MCF 10A (cell line): ENCODE measurements around the gene GPR39. TPM values are rescaled to one million over a fixed set of nuclear protein-coding genes. Genes with fewer than 3 reads are reported as not detected.

ENCODE experiments used
- BruUV-seq: library from RNA; stranded (reverse); fragments of 400-500 nt; replicated peaks from 2 replicates; lab custom pipeline; 2021; lab: Mats Ljungman, UMichigan
- CTCF ChIA-PET: fragments of 300-600 bp; sonication (Branson Sonifier 250); formaldehyde crosslinking; extraction: SDS; loops from one replicate; lab custom pipeline; 2021; ENCODE audit warnings: antibody characterized with exemption, inconsistent platforms; lab: Yijun Ruan, JAX
- POLR2A ChIA-PET: fragments of 300-600, 350-650 bp; sonication (Branson Sonifier 250); formaldehyde crosslinking; extraction: SDS; loops from one replicate; lab custom pipeline; 2020; ENCODE audit warnings: antibody characterized with exemption, inconsistent platforms; lab: Yijun Ruan, JAX
- DNase-seq: peaks from one replicate; pipeline ENCODE4 v3.0.0-alpha.2; 2018; ENCODE audit not compliant: unreplicated experiment
- H3K27ac Mint-ChIP-seq: one replicate; pipeline ENCODE4 v1.8.0; 2022; ENCODE audit warnings: mild to moderate bottlenecking, low read depth, mixed read lengths; ENCODE audit not compliant: unreplicated experiment
- H3K27me3 Mint-ChIP-seq: one replicate; pipeline ENCODE4 v1.8.0; 2022; ENCODE audit warnings: mixed read lengths; ENCODE audit not compliant: insufficient read depth, unreplicated experiment
- H3K36me3 Mint-ChIP-seq: one replicate; pipeline ENCODE4 v1.8.0; 2022; ENCODE audit warnings: mild to moderate bottlenecking, moderate library complexity, mixed read lengths; ENCODE audit not compliant: insufficient read depth, unreplicated experiment
- H3K4me1 Mint-ChIP-seq: one replicate; pipeline ENCODE4 v1.8.0; 2022; ENCODE audit warnings: mixed read lengths; ENCODE audit not compliant: insufficient read depth, unreplicated experiment
- H3K4me3 Mint-ChIP-seq: one replicate; pipeline ENCODE4 v1.8.0; 2022; ENCODE audit warnings: mild to moderate bottlenecking, moderate library complexity, mixed read lengths; ENCODE audit not compliant: unreplicated experiment
- H3K9me3 Mint-ChIP-seq: one replicate; pipeline ENCODE4 v1.8.0; 2022; ENCODE audit warnings: mixed read lengths; ENCODE audit not compliant: unreplicated experiment
- CTCF ChIP-seq: fragments of 200-600 bp; IDR thresholded peaks from one replicate; pipeline ENCODE4 v1.8.0; 2022; ENCODE audit warnings: antibody characterized with exemption, mild to moderate bottlenecking; ENCODE audit not compliant: unreplicated experiment
- intact Hi-C: fragments of 100-400 bp; cut with micrococcal nuclease; formaldehyde crosslinking; loops from 2 replicates; pipeline ENCODE4 v1.14.1; 2022
- total RNA-seq: library from RNA; stranded (reverse); gene quantifications from 2 replicates; pipeline ENCODE4 v1.2.3, GENCODE V29; 2022

GPR39 gene
- total RNA-seq, 1 experiment from 2014 or later = 7.2 TPM

- POLR2A ChIA-PET = no interaction called here
Observed at GRCh38 chr2:132691556-132691955, 275.0 kb downstream of the GPR39 start.

GRCh38 chr2:132692816-132693215, 276.2 kb downstream of the GPR39 start:
- Mint-ChIP-seq H3K27ac (no peak overlapping the region), H3K4me3 (no peak overlapping the region), H3K9me3 (no peaks in the 10 kb centered on the region), H3K4me1 (no peaks in the 10 kb centered on the region), H3K36me3 (no peaks in the 10 kb centered on the region), H3K27me3 (no peaks in the 10 kb centered on the region)
- POLR2A ChIA-PET = no interaction called here
- no peak for DNase-seq
- no TSS peak for BruUV-seq
- intact Hi-C loops = no loop called here
- CTCF ChIA-PET = no interaction called here
- no peak for TF ChIP-seq CTCF

More at GRCh38 chr2:132691556-132691955, 275.0 kb downstream of the GPR39 start:
- DNase-seq = no peak
- Mint-ChIP-seq H3K4me1 (no peaks in the 10 kb centered on the region), H3K27ac (no peak overlapping the region), H3K9me3 (no peaks in the 10 kb centered on the region), H3K27me3 (no peaks in the 10 kb centered on the region), H3K4me3 (no peak overlapping the region), H3K36me3 (no peaks in the 10 kb centered on the region)
- BruUV-seq = no TSS peak
- intact Hi-C loops = no loop called here
- CTCF ChIA-PET = no interaction called here
- no peak for TF ChIP-seq CTCF
